ENCODE data around the gene PPM1F. TPM values are rescaled to one million over a fixed set of nuclear protein-coding genes. Genes with fewer than 3 reads are reported as not detected.

PPM1F gene
- total and polyA plus RNA-seq, 2 donors (not counting 1 experiment from before 2014, with no cell fraction given) = 12.5 to 37.0 TPM

GRCh38 chr22:21946262-21946925, 6.3 kb downstream of the PPM1F start:
- no peak for TF ChIP-seq CTCF (conservative IDR thresholded peaks at IDR 0.05 in 1 of 2, IDR thresholded peaks at IDR 0.05 in 1 of 2; ENCODE audit: low read depth in 1 of 2, low read length in 2 of 2)
- no peak for TF ChIP-seq EZH2 (IDR thresholded peaks at IDR 0.05; ENCODE audit: low read length, missing control alignments)
- H3K9me3 ChIP-seq (ENCODE audit: control insufficient read depth, insufficient read depth, low read depth, low read length) = no peaks in the 10 kb centered on the region
- H2AFZ ChIP-seq (ENCODE audit: low read length) = no peak overlapping the region
- H3K27me3 ChIP-seq (ENCODE audit: control insufficient read depth, insufficient read depth, low read length) = no peaks in the 10 kb centered on the region
- H3K9ac ChIP-seq (ENCODE audit: insufficient read depth, low read length) = no peak overlapping the region
- peaks cover 25% of the 10 kb centered on the region for H3K79me2 ChIP-seq (ENCODE audit: control insufficient read depth, insufficient read depth, low read length)
- no peak overlapping the region for H3K4me2 ChIP-seq (ENCODE audit: extremely low read depth, insufficient read depth, low read length)
- no peaks in the 10 kb centered on the region for H4K20me1 ChIP-seq (ENCODE audit: control insufficient read depth, extremely low read depth, insufficient read depth, low read length)
- H3K4me3 ChIP-seq (replicated peaks in 1 of 4; ENCODE audit: control extremely low read depth in 1 of 4, insufficient read depth in 1 of 4, low read depth in 3 of 4, low read length in 4 of 4) = no peak overlapping the region
- DNase-seq (ENCODE audit: low read depth in 2 of 2) = no peak
- peaks cover 18% of the 10 kb centered on the region for H3K36me3 ChIP-seq (ENCODE audit: control insufficient read depth, insufficient read depth, low read length)
- H3K27ac ChIP-seq (ENCODE audit: insufficient read depth, low read length) = peak overlapping the region; percentile 83
- peaks cover 26% of the 10 kb centered on the region for H3K4me1 ChIP-seq (ENCODE audit: control insufficient read depth, extremely low read depth, insufficient read depth, low read length)

GRCh38 chr22:21945453-21946261, 7.0 kb downstream of the PPM1F start:
- H3K36me3 ChIP-seq (ENCODE audit: control insufficient read depth, insufficient read depth, low read length) = peaks cover 18% of the 10 kb centered on the region
- H3K27me3 ChIP-seq (ENCODE audit: control insufficient read depth, insufficient read depth, low read length) = no peaks in the 10 kb centered on the region
- H3K4me1 ChIP-seq (ENCODE audit: control insufficient read depth, extremely low read depth, insufficient read depth, low read length) = peaks cover 26% of the 10 kb centered on the region
- H4K20me1 ChIP-seq (ENCODE audit: control insufficient read depth, extremely low read depth, insufficient read depth, low read length) = no peaks in the 10 kb centered on the region
- TF ChIP-seq EZH2 (IDR thresholded peaks at IDR 0.05; ENCODE audit: low read length, missing control alignments) (no peak), CTCF (conservative IDR thresholded peaks at IDR 0.05 in 1 of 2, IDR thresholded peaks at IDR 0.05 in 1 of 2; ENCODE audit: low read depth in 1 of 2, low read length in 2 of 2) (no peak)
- H3K79me2 ChIP-seq (ENCODE audit: control insufficient read depth, insufficient read depth, low read length) = peaks cover 23% of the 10 kb centered on the region
- H3K9ac ChIP-seq (ENCODE audit: insufficient read depth, low read length) = no peak overlapping the region
- DNase-seq (ENCODE audit: low read depth in 2 of 2) = no peak
- H2AFZ ChIP-seq (ENCODE audit: low read length) = no peak overlapping the region
- no peak overlapping the region for H3K4me2 ChIP-seq (ENCODE audit: extremely low read depth, insufficient read depth, low read length)
- no peak overlapping the region for H3K4me3 ChIP-seq (replicated peaks in 1 of 4; ENCODE audit: control extremely low read depth in 1 of 4, insufficient read depth in 1 of 4, low read depth in 3 of 4, low read length in 4 of 4)
- no peak overlapping the region for H3K27ac ChIP-seq (ENCODE audit: insufficient read depth, low read length)
- no peaks in the 10 kb centered on the region for H3K9me3 ChIP-seq (ENCODE audit: control insufficient read depth, insufficient read depth, low read depth, low read length)

- no peak overlapping the region for H3K27ac ChIP-seq (ENCODE audit: insufficient read depth, low read length)
These were observed 7.8 kb downstream of the PPM1F start for GRCh38 chr22:21944871-21945270.

More at GRCh38 chr22:21944871-21945270, 7.8 kb downstream of the PPM1F start:
- TF ChIP-seq CTCF (conservative IDR thresholded peaks at IDR 0.05 in 1 of 2, IDR thresholded peaks at IDR 0.05 in 1 of 2; ENCODE audit: low read depth in 1 of 2, low read length in 2 of 2) = no peak
- TF ChIP-seq EZH2 (IDR thresholded peaks at IDR 0.05; ENCODE audit: low read length, missing control alignments) = no peak
- no peak overlapping the region for H3K9ac ChIP-seq (ENCODE audit: insufficient read depth, low read length)
- no peaks in the 10 kb centered on the region for H3K27me3 ChIP-seq (ENCODE audit: control insufficient read depth, insufficient read depth, low read length)
- no peaks in the 10 kb centered on the region for H3K9me3 ChIP-seq (ENCODE audit: control insufficient read depth, insufficient read depth, low read depth, low read length)
- DNase-seq (ENCODE audit: low read depth in 2 of 2) = no peak
- H4K20me1 ChIP-seq (ENCODE audit: control insufficient read depth, extremely low read depth, insufficient read depth, low read length) = no peaks in the 10 kb centered on the region
- H3K79me2 ChIP-seq (ENCODE audit: control insufficient read depth, insufficient read depth, low read length) = peaks cover 24% of the 10 kb centered on the region
- peaks cover 20% of the 10 kb centered on the region for H3K36me3 ChIP-seq (ENCODE audit: control insufficient read depth, insufficient read depth, low read length)
- peaks cover 26% of the 10 kb centered on the region for H3K4me1 ChIP-seq (ENCODE audit: control insufficient read depth, extremely low read depth, insufficient read depth, low read length)
- H3K4me2 ChIP-seq (ENCODE audit: extremely low read depth, insufficient read depth, low read length) = no peak overlapping the region
- H3K4me3 ChIP-seq (replicated peaks in 1 of 4; ENCODE audit: control extremely low read depth in 1 of 4, insufficient read depth in 1 of 4, low read depth in 3 of 4, low read length in 4 of 4) = no peak overlapping the region
- no peak overlapping the region for H2AFZ ChIP-seq (ENCODE audit: low read length)
